NCI-H774 (cell line): Measurements from ENCODE around the gene UCKL1.

Experiments
- DNase-seq: peaks from one replicate; lab custom pipeline; 2025; lab: John Stamatoyannopoulos, UW

The UCKL1 gene

DNA sequence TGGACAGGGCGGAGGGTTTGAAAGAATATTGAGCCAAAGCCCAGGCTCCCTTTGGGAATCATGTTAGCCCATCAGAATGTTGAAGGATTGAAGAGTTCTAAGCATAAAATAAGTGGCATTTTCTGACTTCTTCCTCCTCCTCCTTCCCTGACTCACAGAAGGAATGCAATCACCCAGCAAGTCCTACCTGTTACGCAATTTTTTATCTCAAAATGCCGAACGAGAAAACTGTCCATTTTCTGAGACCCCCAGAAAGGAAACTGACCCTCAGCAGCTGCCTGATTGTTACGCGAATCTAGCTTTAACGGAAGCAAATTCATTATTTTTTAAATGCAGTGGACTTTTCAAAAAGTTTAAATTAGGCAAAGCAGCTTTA lies 66.0 kb downstream of the UCKL1 start:
- no peak for DNase-seq
